ENCODE measurements around the gene FLOT1. TPM values are rescaled to one million over a fixed set of nuclear protein-coding genes. Genes with fewer than 3 reads are reported as not detected.
"Not testable (repeated sequence)": the region's sequence is repeated elsewhere in the genome, so short reads cannot be mapped to it uniquely, and the experiment has no call there.

The FLOT1 gene
- total RNA-seq, 1 donor from 2014 or later = 80.3 TPM

DNA sequence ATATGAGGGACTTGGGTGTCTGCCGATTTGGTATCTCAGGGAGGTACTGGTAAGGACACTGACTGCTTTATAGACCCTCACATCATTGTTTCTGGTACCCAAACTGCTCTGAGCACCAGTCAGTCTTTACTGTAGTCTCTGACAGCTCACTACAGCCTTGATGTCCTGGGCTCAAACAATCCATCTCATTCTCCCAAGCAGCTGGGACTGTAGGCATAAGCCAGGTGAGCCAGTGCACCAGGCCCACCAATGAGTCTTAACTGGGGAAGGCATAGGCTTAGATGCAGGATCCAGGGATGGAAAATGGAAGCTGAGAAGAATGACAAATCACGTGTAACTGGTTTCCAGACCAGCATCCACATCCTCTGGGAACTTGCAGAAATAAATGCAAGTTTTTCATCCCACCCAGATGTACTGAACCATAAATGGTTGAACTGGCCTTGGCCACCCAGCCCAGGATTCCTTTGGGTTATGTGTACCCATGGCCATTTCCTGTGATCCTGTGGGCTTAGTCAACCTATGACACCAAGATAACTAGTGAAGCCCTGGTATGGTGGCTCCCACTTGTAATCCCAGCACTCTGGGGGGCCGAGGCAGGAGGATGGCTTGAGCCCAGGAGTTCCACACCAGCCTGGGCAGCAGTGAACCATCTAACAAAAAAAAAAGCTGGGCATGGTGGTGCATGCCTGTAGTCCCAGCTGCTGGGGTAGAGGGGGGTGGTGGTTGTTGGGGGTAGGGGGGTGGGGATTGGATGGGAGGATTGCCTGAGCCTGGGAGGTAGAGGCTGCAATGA lies 16.6 kb downstream of the FLOT1 start:
- Histone ChIP-seq H4K20me1 (ENCODE audit: low read depth) (peaks cover 83% of the 10 kb centered on the region), H3K9me3 (ENCODE audit: low read depth) (no peaks in the 10 kb centered on the region), H3K27ac (peak overlapping the region; percentile 60), H3K4me2 (no peak overlapping the region), H3K36me3 (peaks cover 10% of the 10 kb centered on the region), H3K4me1 (peaks cover 12% of the 10 kb centered on the region), H3K4me3 (no peak overlapping the region), H3K9ac (no peak overlapping the region), H2AFZ (replicated peaks) (no peak overlapping the region), H3K79me2 (ENCODE audit: low read depth) (peaks cover 42% of the 10 kb centered on the region), H3F3A (ENCODE audit: low read depth) (peaks cover 75% of the 10 kb centered on the region), H3K27me3 (no peaks in the 10 kb centered on the region)
- TF ChIP-seq, protein P1, sequence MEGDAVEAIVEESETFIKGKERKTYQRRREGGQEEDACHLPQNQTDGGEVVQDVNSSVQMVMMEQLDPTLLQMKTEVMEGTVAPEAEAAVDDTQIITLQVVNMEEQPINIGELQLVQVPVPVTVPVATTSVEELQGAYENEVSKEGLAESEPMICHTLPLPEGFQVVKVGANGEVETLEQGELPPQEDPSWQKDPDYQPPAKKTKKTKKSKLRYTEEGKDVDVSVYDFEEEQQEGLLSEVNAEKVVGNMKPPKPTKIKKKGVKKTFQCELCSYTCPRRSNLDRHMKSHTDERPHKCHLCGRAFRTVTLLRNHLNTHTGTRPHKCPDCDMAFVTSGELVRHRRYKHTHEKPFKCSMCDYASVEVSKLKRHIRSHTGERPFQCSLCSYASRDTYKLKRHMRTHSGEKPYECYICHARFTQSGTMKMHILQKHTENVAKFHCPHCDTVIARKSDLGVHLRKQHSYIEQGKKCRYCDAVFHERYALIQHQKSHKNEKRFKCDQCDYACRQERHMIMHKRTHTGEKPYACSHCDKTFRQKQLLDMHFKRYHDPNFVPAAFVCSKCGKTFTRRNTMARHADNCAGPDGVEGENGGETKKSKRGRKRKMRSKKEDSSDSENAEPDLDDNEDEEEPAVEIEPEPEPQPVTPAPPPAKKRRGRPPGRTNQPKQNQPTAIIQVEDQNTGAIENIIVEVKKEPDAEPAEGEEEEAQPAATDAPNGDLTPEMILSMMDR (IDR thresholded peaks at IDR 0.05) = no peak
- TF ChIP-seq EZH2phosphoT487 (IDR thresholded peaks at IDR 0.05) (no peak), EZH2 (IDR thresholded peaks at IDR 0.05) (no peak)
- Mint-ChIP-seq H3K4me3 (no peak overlapping the region), H3K27me3 (ENCODE audit: insufficient read depth, low read depth) (peaks cover 7% of the 10 kb centered on the region), H3K4me1 (peaks cover 33% of the 10 kb centered on the region), H3K27ac (no peak overlapping the region), H3K36me3 (peaks cover 37% of the 10 kb centered on the region), H3K9me3 (no peaks in the 10 kb centered on the region)
- no peak for DNase-seq (ENCODE audit: low spot score)

DNA sequence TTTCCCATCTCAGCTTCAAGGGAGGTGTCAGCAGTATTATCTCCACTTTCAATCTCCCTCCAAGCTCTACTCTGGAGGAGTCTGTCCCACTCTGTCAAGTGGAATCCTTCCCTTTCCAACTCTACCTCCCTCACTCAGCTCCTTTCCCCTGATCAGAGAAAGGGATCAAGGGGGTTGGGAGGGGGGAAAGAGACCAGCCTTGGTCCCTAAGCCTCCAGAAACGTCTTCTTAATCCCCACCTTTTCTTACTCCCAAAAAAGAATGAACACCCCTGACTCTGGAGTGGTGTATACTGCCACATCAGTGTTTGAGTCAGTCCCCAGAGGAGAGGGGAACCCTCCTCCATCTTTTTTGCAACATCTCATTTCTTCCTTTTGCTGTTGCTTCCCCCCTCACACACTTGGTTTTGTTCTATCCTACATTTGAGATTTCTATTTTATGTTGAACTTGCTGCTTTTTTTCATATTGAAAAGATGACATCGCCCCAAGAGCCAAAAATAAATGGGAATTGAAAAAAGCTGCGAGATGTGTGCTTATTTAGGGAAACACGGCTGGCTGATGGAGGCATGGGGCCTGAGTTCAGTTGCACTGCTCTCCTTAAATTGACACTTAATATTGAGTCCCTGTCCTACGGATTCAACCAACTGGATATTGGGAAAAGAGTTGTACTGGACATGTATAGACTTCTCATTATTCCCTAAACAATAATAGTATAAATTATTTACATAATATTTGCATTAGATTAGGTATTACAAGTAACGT lies 17.4 kb downstream of the FLOT1 start:
- Histone ChIP-seq H3K4me1 (peaks cover 12% of the 10 kb centered on the region), H3F3A (ENCODE audit: low read depth) (peaks cover 82% of the 10 kb centered on the region), H3K9me3 (ENCODE audit: low read depth) (no peaks in the 10 kb centered on the region), H3K79me2 (ENCODE audit: low read depth) (peaks cover 50% of the 10 kb centered on the region), H3K4me2 (peak overlapping the region; percentile 39), H3K27me3 (no peaks in the 10 kb centered on the region), H3K4me3 (no peak overlapping the region), H3K9ac (no peak overlapping the region), H3K27ac (peak overlapping the region; percentile 60), H4K20me1 (ENCODE audit: low read depth) (peaks cover 76% of the 10 kb centered on the region), H3K36me3 (peaks cover 10% of the 10 kb centered on the region), H2AFZ (replicated peaks) (no peak overlapping the region)
- Mint-ChIP-seq H3K27ac (no peak overlapping the region), H3K27me3 (ENCODE audit: insufficient read depth, low read depth) (peaks cover 13% of the 10 kb centered on the region), H3K36me3 (peaks cover 37% of the 10 kb centered on the region), H3K9me3 (peaks cover 2% of the 10 kb centered on the region), H3K4me1 (peaks cover 31% of the 10 kb centered on the region), H3K4me3 (peak overlapping the region; percentile 46)
- TF ChIP-seq, protein P1 (IDR thresholded peaks at IDR 0.05) = no peak
- no peak for TF ChIP-seq EZH2 (IDR thresholded peaks at IDR 0.05)
- no peak for TF ChIP-seq EZH2phosphoT487 (IDR thresholded peaks at IDR 0.05)
- no peak for DNase-seq (ENCODE audit: low spot score)

DNA sequence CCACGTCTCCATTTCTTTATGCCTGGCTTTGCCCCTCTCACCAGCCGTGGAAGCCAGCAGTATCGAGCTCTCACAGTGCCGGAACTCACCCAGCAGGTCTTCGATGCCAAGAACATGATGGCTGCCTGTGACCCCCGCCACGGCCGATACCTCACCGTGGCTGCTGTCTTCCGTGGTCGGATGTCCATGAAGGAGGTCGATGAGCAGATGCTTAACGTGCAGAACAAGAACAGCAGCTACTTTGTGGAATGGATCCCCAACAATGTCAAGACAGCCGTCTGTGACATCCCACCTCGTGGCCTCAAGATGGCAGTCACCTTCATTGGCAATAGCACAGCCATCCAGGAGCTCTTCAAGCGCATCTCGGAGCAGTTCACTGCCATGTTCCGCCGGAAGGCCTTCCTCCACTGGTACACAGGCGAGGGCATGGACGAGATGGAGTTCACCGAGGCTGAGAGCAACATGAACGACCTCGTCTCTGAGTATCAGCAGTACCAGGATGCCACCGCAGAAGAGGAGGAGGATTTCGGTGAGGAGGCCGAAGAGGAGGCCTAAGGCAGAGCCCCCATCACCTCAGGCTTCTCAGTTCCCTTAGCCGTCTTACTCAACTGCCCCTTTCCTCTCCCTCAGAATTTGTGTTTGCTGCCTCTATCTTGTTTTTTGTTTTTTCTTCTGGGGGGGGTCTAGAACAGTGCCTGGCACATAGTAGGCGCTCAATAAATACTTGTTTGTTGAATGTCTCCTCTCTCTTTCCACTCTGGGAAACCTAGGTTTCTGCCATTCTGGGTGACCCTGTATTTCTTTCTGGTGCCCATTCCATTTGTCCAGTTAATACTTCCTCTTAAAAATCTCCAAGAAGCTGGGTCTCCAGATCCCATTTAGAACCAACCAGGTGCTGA lies 18.4 kb downstream of the FLOT1 start:
- not testable (repeated sequence) for H3K9ac ChIP-seq; H3K9me3 Mint-ChIP-seq; H2AFZ ChIP-seq (replicated peaks); H3K27ac Mint-ChIP-seq; H3K27me3 ChIP-seq; H3K36me3 ChIP-seq; H3K4me3 ChIP-seq; DNase-seq (ENCODE audit: low spot score); H3K9me3 ChIP-seq (ENCODE audit: low read depth)
- peaks cover 39% of the 10 kb centered on the region for H3K4me1 Mint-ChIP-seq
- H3F3A ChIP-seq (ENCODE audit: low read depth) = peaks cover 90% of the 10 kb centered on the region
- peak overlapping the region; percentile 60 for H3K27ac ChIP-seq
- H4K20me1 ChIP-seq (ENCODE audit: low read depth) = peaks cover 69% of the 10 kb centered on the region
- H3K4me1 ChIP-seq = peaks cover 12% of the 10 kb centered on the region
- H3K4me3 Mint-ChIP-seq = peak overlapping the region; percentile 98
- peak overlapping the region; percentile 39 for H3K4me2 ChIP-seq
- H3K27me3 Mint-ChIP-seq (ENCODE audit: insufficient read depth, low read depth) = peaks cover 13% of the 10 kb centered on the region
- H3K79me2 ChIP-seq (ENCODE audit: low read depth) = peaks cover 57% of the 10 kb centered on the region
- TF ChIP-seq, protein P1 (IDR thresholded peaks at IDR 0.05) = peak; percentile 22
- H3K36me3 Mint-ChIP-seq = peaks cover 34% of the 10 kb centered on the region

DNA sequence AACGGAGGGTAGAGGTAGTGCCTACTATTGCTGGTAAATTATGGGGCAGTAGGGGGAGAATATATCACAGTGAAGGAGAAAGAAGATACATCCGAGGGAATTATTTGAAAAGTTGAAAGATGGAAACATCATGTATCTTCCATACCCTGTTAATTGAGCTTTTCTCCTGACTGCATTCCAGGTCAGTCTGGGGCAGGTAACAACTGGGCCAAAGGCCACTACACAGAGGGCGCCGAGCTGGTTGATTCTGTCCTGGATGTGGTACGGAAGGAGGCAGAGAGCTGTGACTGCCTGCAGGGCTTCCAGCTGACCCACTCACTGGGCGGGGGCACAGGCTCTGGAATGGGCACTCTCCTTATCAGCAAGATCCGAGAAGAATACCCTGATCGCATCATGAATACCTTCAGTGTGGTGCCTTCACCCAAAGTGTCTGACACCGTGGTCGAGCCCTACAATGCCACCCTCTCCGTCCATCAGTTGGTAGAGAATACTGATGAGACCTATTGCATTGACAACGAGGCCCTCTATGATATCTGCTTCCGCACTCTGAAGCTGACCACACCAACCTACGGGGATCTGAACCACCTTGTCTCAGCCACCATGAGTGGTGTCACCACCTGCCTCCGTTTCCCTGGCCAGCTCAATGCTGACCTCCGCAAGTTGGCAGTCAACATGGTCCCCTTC lies 19.2 kb downstream of the FLOT1 start:
- Histone ChIP-seq H4K20me1 (ENCODE audit: low read depth) (peaks cover 66% of the 10 kb centered on the region), H3K4me2 (peak overlapping the region; percentile 90), H3K4me3 (peak overlapping the region; percentile 85), H3K79me2 (ENCODE audit: low read depth) (peaks cover 65% of the 10 kb centered on the region), H3K4me1 (peaks cover 12% of the 10 kb centered on the region), H3F3A (ENCODE audit: low read depth) (peaks cover 94% of the 10 kb centered on the region)
- H3K36me3 ChIP-seq; H2AFZ ChIP-seq (replicated peaks); H3K27ac ChIP-seq; H3K9me3 ChIP-seq (ENCODE audit: low read depth); DNase-seq (ENCODE audit: low spot score); H3K9ac ChIP-seq; H3K9me3 Mint-ChIP-seq; H3K27me3 ChIP-seq: not testable (repeated sequence)
- H3K4me1 Mint-ChIP-seq = peaks cover 46% of the 10 kb centered on the region
- H3K27ac Mint-ChIP-seq = peak overlapping the region; percentile 90
- peaks cover 34% of the 10 kb centered on the region for H3K36me3 Mint-ChIP-seq
- peaks cover 13% of the 10 kb centered on the region for H3K27me3 Mint-ChIP-seq (ENCODE audit: insufficient read depth, low read depth)
- H3K4me3 Mint-ChIP-seq = peak overlapping the region; percentile 98
